ENCODE measurements around the gene SHC2.
A peak's percentile ranks its signal among the peaks of the same experiment; 100 is the strongest.

DNA sequence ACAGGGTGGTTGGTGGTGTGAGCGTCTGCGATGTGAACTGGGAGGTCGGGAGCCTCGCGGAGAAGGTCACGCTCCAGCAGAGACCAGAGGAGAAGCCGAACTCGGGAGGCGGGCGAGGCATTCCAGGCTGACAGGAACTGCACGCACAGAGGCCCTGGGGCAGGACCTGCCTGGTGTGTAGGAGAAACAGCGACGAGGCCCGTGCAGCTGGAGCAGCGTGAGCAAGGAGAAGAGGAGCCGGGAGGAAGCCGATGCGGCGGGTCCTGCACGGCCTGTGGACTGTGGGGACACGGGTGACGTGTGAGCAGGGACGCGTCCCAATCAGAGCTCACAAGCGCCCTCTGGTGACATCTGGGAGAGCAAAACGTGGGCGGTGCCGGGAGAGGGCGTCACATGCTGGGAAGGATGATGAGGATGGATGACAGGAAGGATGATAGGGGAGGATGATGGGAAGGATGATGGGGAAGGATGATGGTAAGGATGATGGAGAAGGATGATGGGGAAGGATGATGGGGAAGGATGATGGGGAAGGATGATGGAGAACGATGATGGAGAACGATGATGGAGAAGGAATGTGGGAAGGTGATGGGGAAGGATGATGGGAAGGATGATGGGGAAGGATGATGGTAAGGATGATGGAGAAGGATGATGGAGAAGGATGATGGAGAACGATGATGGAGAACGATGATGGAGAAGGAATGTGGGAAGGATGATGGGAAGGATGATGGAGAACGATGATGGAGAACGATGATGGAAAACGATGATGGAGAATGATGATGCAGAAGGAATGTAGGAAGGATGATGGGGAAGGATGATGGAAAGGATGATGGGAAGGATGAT, 19.4 kb upstream of the SHC2 start:
- TF ChIP-seq, protein P1, sequence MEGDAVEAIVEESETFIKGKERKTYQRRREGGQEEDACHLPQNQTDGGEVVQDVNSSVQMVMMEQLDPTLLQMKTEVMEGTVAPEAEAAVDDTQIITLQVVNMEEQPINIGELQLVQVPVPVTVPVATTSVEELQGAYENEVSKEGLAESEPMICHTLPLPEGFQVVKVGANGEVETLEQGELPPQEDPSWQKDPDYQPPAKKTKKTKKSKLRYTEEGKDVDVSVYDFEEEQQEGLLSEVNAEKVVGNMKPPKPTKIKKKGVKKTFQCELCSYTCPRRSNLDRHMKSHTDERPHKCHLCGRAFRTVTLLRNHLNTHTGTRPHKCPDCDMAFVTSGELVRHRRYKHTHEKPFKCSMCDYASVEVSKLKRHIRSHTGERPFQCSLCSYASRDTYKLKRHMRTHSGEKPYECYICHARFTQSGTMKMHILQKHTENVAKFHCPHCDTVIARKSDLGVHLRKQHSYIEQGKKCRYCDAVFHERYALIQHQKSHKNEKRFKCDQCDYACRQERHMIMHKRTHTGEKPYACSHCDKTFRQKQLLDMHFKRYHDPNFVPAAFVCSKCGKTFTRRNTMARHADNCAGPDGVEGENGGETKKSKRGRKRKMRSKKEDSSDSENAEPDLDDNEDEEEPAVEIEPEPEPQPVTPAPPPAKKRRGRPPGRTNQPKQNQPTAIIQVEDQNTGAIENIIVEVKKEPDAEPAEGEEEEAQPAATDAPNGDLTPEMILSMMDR (IDR thresholded peaks at IDR 0.05): peak in 1 of 3 experiments; percentile 58
- TF ChIP-seq POLR2A (IDR thresholded peaks at IDR 0.05): no peak
- no peak for TF ChIP-seq POLR2AphosphoS5 (IDR thresholded peaks at IDR 0.05; ENCODE audit: insufficient read depth in 1 of 2, low read depth in 1 of 2)

All from vagina (tissue), 2 donors.